Trophoblast cell (in vitro differentiated cells and primary cell): ENCODE measurements around the gene DVL3.

Experiments used
- DNase-seq, 2 donors: peaks; one replicate each; pipeline ENCODE4 v3.0.0-alpha.2; 2016
- H2AFZ ChIP-seq: 2 replicates; pipeline ENCODE4 v1.6.1; 2013; ENCODE audit warnings: low read length, moderate library complexity, mild to moderate bottlenecking; ENCODE audit not compliant: insufficient read depth, poor library complexity
- H2AK5ac ChIP-seq: 2 replicates; pipeline ENCODE4 v1.6.1; 2013; ENCODE audit warnings: mild to moderate bottlenecking, low read length
- H2BK120ac ChIP-seq: 2 replicates; pipeline ENCODE4 v1.6.1; 2013; ENCODE audit warnings: low read length, mild to moderate bottlenecking, moderate library complexity; ENCODE audit not compliant: insufficient read depth, poor library complexity
- H2BK12ac ChIP-seq: 2 replicates; pipeline ENCODE4 v1.6.1; 2013; ENCODE audit warnings: mild to moderate bottlenecking, low read length, moderate library complexity
- H2BK5ac ChIP-seq: 2 replicates; pipeline ENCODE4 v1.6.1; 2013; ENCODE audit warnings: low read length, low read depth, moderate library complexity, mild to moderate bottlenecking; ENCODE audit not compliant: poor library complexity
- H3K14ac ChIP-seq: 2 replicates; pipeline ENCODE4 v1.6.1; 2013; ENCODE audit warnings: mild to moderate bottlenecking, low read length
- H3K18ac ChIP-seq: 2 replicates; pipeline ENCODE4 v1.6.1; 2013; ENCODE audit warnings: mild to moderate bottlenecking, low read length
- H3K23ac ChIP-seq: 2 replicates; pipeline ENCODE4 v1.6.1; 2013; ENCODE audit warnings: low read length
- H3K27ac ChIP-seq: 2 replicates; pipeline ENCODE4 v1.5.1; 2013; ENCODE audit warnings: low read depth, mild to moderate bottlenecking, inconsistent platforms, low read length, moderate library complexity
- H3K27me3 ChIP-seq: 2 replicates; pipeline ENCODE4 v1.6.1; 2013; ENCODE audit warnings: inconsistent platforms, mild to moderate bottlenecking, low read length, moderate library complexity; ENCODE audit not compliant: insufficient read depth
- H3K36me3 ChIP-seq, 2 experiments: 1 replicate in 1 of 2; 2 replicates in 1 of 2; pipeline ENCODE4 v1.6.1; 2013; ENCODE audit warnings: low read length in 2 of 2, mild to moderate bottlenecking in 2 of 2, moderate library complexity in 1 of 2; ENCODE audit not compliant: insufficient read depth in 2 of 2, control insufficient read depth in 1 of 2
- H3K4ac ChIP-seq: 2 replicates; pipeline ENCODE4 v1.6.1; 2013; ENCODE audit warnings: low read depth, mild to moderate bottlenecking, low read length, moderate library complexity
- H3K4me1 ChIP-seq, 2 experiments: 1 replicate in 1 of 2; 2 replicates in 1 of 2; pipeline ENCODE4 v1.6.1; 2013; ENCODE audit warnings: low read length in 2 of 2, mild to moderate bottlenecking in 2 of 2, moderate library complexity in 1 of 2; ENCODE audit not compliant: insufficient read depth in 2 of 2, control insufficient read depth in 1 of 2
- H3K4me2 ChIP-seq: 2 replicates; pipeline ENCODE4 v1.6.1; 2013; ENCODE audit warnings: inconsistent platforms, mild to moderate bottlenecking, low read length, moderate library complexity
- H3K4me3 ChIP-seq: 2 replicates; pipeline ENCODE4 v1.5.1; 2013; ENCODE audit warnings: mild to moderate bottlenecking, low read depth, low read length, inconsistent platforms
- H3K79me1 ChIP-seq: one replicate; pipeline ENCODE4 v1.6.1; 2013; ENCODE audit warnings: low read length
- H3K79me2 ChIP-seq: 2 replicates; pipeline ENCODE4 v1.6.1; 2013; ENCODE audit warnings: low read length, mild to moderate bottlenecking; ENCODE audit not compliant: control insufficient read depth, insufficient read depth, poor library complexity
- H3K9ac ChIP-seq: 2 replicates; pipeline ENCODE4 v1.6.1; 2013; ENCODE audit warnings: mild to moderate bottlenecking, low read length
- H3K9me3 ChIP-seq: 2 replicates; pipeline ENCODE4 v1.6.1; 2013; ENCODE audit warnings: low read depth, mild to moderate bottlenecking, control low read depth, inconsistent platforms, low read length; ENCODE audit not compliant: insufficient read depth
- H4K12ac ChIP-seq: 2 replicates; pipeline ENCODE4 v1.6.1; 2013; ENCODE audit warnings: low read depth, mild to moderate bottlenecking, low read length, moderate library complexity
- H4K8ac ChIP-seq: 2 replicates; pipeline ENCODE4 v1.6.1; 2013; ENCODE audit warnings: low read depth, mild to moderate bottlenecking, low read length, moderate library complexity
- H4K91ac ChIP-seq: one replicate; pipeline ENCODE4 v1.6.1; 2013; ENCODE audit warnings: low read depth, mild to moderate bottlenecking, low read length, moderate library complexity
- WGBS: extraction: QIAGEN DNeasy Blood & Tissue Kit; methylation state at CpG from one replicate; pipeline ENCODE4 v1.1.7; 2013; ENCODE audit warnings: missing lambda C conversion rate; ENCODE audit not compliant: insufficient read length, insufficient coverage; ENCODE audit errors: extremely low coverage; 5-methylcytosine and 5-hydroxymethylcytosine counted together

The DVL3 gene

DNA sequence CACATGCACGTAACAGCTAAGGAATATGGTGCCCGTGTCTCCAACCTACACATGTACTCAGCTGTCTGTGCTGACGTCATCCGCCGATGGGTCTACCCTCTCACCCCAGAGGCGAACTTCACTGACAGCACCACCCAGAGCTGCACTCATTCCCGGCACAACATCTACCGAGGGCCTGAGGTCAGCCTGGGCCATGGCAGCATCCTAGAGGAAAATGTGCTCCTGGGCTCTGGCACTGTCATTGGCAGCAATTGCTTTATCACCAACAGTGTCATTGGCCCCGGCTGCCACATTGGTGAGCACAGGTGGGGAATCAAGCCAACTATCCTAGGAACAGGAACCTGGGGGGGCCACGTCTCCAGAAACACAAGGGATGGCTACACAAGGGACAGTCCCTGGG, 14.7 kb upstream of the DVL3 start:
- no peak overlapping the region for H3K4me3 ChIP-seq
- no peak overlapping the region for H3K9ac ChIP-seq
- H3K18ac ChIP-seq, result no peak overlapping the region
- no peak overlapping the region for H2AK5ac ChIP-seq
- no peak overlapping the region for H3K14ac ChIP-seq
- peaks cover 0 to 9% of the 10 kb centered on the region in 2 experiments for H3K4me1 ChIP-seq
- no peak overlapping the region for H4K8ac ChIP-seq
- no CpG with 5 or more reads among the region's 10 CpGs for WGBS
- DNase-seq, result no peak
- H2AFZ ChIP-seq, result no peak overlapping the region
- H3K9me3 ChIP-seq, result no peaks in the 10 kb centered on the region
- no peak overlapping the region for H2BK12ac ChIP-seq
- no peak overlapping the region for H3K4ac ChIP-seq
- H3K79me1 ChIP-seq, result peaks cover 2% of the 10 kb centered on the region
- H3K36me3 ChIP-seq, result peaks cover 33 to 59% of the 10 kb centered on the region in 2 experiments
- H2BK120ac ChIP-seq, result no peak overlapping the region
- H4K12ac ChIP-seq, result no peak overlapping the region
- no peaks in the 10 kb centered on the region for H3K27me3 ChIP-seq
- H3K4me2 ChIP-seq, result no peak overlapping the region
- H3K27ac ChIP-seq, result no peak overlapping the region
- no peak overlapping the region for H2BK5ac ChIP-seq
- no peak overlapping the region for H4K91ac ChIP-seq
- no peak overlapping the region for H3K23ac ChIP-seq
- H3K79me2 ChIP-seq, result peaks cover 2% of the 10 kb centered on the region

DNA sequence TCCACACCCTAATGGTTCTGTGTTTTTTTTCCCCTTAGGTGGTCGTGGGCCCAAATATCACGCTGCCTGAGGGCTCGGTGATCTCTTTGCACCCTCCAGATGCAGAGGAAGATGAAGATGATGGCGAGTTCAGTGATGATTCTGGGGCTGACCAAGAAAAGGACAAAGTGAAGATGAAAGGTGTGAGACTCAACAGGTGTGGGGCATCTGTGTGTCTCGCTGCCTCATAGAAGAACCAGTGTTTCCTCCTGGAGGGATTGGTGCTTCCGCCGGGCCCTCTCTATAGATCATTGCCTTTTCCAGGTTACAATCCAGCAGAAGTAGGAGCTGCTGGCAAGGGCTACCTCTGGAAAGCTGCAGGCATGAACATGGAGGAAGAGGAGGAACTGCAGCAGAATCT, 13.0 kb upstream of the DVL3 start:
- H2AFZ ChIP-seq, result no peak overlapping the region
- H3K79me2 ChIP-seq, result no peaks in the 10 kb centered on the region
- no peak overlapping the region for H3K4me3 ChIP-seq
- no peak overlapping the region for H3K18ac ChIP-seq
- H3K14ac ChIP-seq, result no peak overlapping the region
- no peak for DNase-seq
- no peaks in the 10 kb centered on the region for H3K9me3 ChIP-seq
- no peak overlapping the region for H3K4me2 ChIP-seq
- no peak overlapping the region for H4K8ac ChIP-seq
- H3K36me3 ChIP-seq, result peaks cover 33 to 65% of the 10 kb centered on the region in 2 experiments
- no peak overlapping the region for H3K9ac ChIP-seq
- no peak overlapping the region for H3K23ac ChIP-seq
- no peak overlapping the region for H3K4ac ChIP-seq
- H2AK5ac ChIP-seq, result no peak overlapping the region
- H3K79me1 ChIP-seq, result no peaks in the 10 kb centered on the region
- no peak overlapping the region for H3K27ac ChIP-seq
- H2BK120ac ChIP-seq, result no peak overlapping the region
- no peak overlapping the region for H2BK12ac ChIP-seq
- H2BK5ac ChIP-seq, result no peak overlapping the region
- peaks cover 0 to 4% of the 10 kb centered on the region in 2 experiments for H3K4me1 ChIP-seq
- no CpG with 5 or more reads among the region's 7 CpGs for WGBS
- no peaks in the 10 kb centered on the region for H3K27me3 ChIP-seq
- no peak overlapping the region for H4K12ac ChIP-seq
- H4K91ac ChIP-seq, result no peak overlapping the region

DNA sequence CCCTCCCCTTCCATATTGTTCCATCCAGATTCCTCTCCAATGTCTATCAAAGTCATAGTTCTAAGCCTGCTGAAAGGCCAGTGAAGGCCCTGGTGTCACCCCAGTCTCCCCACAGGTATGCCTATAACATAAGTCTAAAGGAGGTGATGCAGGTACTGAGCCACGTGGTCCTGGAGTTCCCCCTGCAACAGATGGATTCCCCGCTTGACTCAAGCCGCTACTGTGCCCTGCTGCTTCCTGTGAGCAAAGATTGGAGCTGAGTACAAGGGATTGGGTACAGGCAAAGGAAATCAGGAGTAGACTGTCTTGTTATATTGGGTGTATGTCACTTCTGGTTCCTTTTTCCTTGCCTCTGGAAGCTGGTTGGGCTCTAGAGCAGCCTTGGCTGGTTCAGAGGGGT, 11.8 kb upstream of the DVL3 start:
- Histone ChIP-seq H3K27ac (no peak overlapping the region), H2AK5ac (no peak overlapping the region), H3K9ac (no peak overlapping the region), H4K8ac (no peak overlapping the region), H3K79me1 (no peaks in the 10 kb centered on the region), H2BK120ac (no peak overlapping the region), H4K91ac (no peak overlapping the region), H3K36me3 (peaks cover 31 to 59% of the 10 kb centered on the region in 2 experiments), H3K4me2 (no peak overlapping the region), H3K4ac (no peak overlapping the region), H3K18ac (no peak overlapping the region), H2AFZ (no peak overlapping the region), H3K27me3 (no peaks in the 10 kb centered on the region), H3K4me1 (peaks cover 0 to 4% of the 10 kb centered on the region in 2 experiments), H4K12ac (no peak overlapping the region), H2BK5ac (no peak overlapping the region), H3K23ac (no peak overlapping the region), H3K4me3 (no peak overlapping the region), H3K14ac (no peak overlapping the region), H3K79me2 (no peaks in the 10 kb centered on the region), H2BK12ac (no peak overlapping the region), H3K9me3 (no peaks in the 10 kb centered on the region)
- no peak for DNase-seq
- WGBS, result no CpG with 5 or more reads among the region's 3 CpGs

DNA sequence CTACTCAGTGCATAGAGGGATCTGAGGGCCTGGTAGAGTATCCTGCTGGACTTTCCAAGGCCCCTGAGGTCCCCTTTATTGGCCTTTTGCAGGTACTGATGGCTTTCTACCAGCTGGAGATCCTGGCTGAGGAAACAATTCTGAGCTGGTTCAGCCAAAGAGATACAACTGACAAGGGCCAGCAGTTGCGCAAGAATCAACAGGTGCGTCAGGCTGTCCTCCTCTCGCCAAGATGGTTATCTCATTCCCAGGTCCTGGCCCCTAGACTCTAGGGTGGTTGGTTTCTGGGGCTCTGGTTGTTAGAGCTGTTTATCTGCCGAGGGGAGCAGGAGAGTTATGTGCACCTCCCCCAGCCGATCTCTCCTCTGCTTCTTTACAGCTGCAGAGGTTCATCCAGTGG, 10.7 kb upstream of the DVL3 start:
- Histone ChIP-seq H3K4me2 (no peak overlapping the region), H2BK5ac (no peak overlapping the region), H3K14ac (no peak overlapping the region), H3K4me3 (no peak overlapping the region), H2AK5ac (no peak overlapping the region), H2BK120ac (no peak overlapping the region), H3K79me2 (no peaks in the 10 kb centered on the region), H3K4me1 (peaks cover 0 to 4% of the 10 kb centered on the region in 2 experiments), H3K79me1 (no peaks in the 10 kb centered on the region), H3K4ac (no peak overlapping the region), H3K9ac (no peak overlapping the region), H3K36me3 (peaks cover 27 to 56% of the 10 kb centered on the region in 2 experiments), H2AFZ (no peak overlapping the region), H4K8ac (no peak overlapping the region), H2BK12ac (no peak overlapping the region), H4K91ac (no peak overlapping the region), H3K27me3 (no peaks in the 10 kb centered on the region), H4K12ac (no peak overlapping the region), H3K9me3 (no peaks in the 10 kb centered on the region), H3K27ac (no peak overlapping the region), H3K18ac (no peak overlapping the region), H3K23ac (no peak overlapping the region)
- no CpG with 5 or more reads among the region's 5 CpGs for WGBS
- DNase-seq, result peak in 1 of 2 donors; percentile 44
